IMR-90 (cell line): ENCODE results near the gene MTMR3. TPM values are rescaled to one million over a fixed set of nuclear protein-coding genes. Genes with fewer than 3 reads are reported as not detected.

Experiments
- ATAC-seq: fragments of 200-7000 bp; cut with Tn5 transposase; 2 replicates; pipeline ENCODE4 v1.9.1; 2020; ENCODE audit warnings: low read depth, mild to moderate bottlenecking, moderate library complexity
- BruUV-seq: library from RNA; stranded (reverse); fragments of 400-500 nt; replicated peaks from 2 replicates; lab custom pipeline; 2021; lab: Mats Ljungman, UMichigan
- CTCF ChIA-PET: fragments of 300-600 bp; formaldehyde crosslinking; extraction: SDS; loops from one replicate; lab custom pipeline; 2021; ENCODE audit warnings: antibody characterized with exemption; lab: Yijun Ruan, JAX
- POLR2A ChIA-PET: fragments of 300-600 bp; sonication (Branson Sonifier 250); formaldehyde crosslinking; loops from one replicate; lab custom pipeline; 2022; ENCODE audit warnings: antibody characterized with exemption; ENCODE audit not compliant: unreplicated experiment; lab: Charles Lee
- DNase-seq: peaks from one replicate; pipeline ENCODE4 v3.0.0; 2013
- H2AFZ ChIP-seq: replicated peaks from 2 replicates; pipeline ENCODE3; 2013; ENCODE audit warnings: low read length, mild to moderate bottlenecking; ENCODE audit not compliant: poor library complexity
- H2AK5ac ChIP-seq: 2 replicates; pipeline ENCODE4 v1.6.1; 2013; ENCODE audit warnings: low read depth, low read length, inconsistent platforms
- H2AK9ac ChIP-seq: replicated peaks from 2 replicates; pipeline ENCODE3; 2013; ENCODE audit warnings: mild to moderate bottlenecking, low read depth, low read length, moderate library complexity; ENCODE audit not compliant: poor library complexity
- H2BK120ac ChIP-seq: 2 replicates; pipeline ENCODE4 v1.6.1; 2013; ENCODE audit warnings: low read depth, low read length, inconsistent platforms
- H2BK15ac ChIP-seq: 3 replicates; pipeline ENCODE4 v1.6.1; 2013; ENCODE audit warnings: low read depth, low read length, inconsistent platforms
- H2BK20ac ChIP-seq: 2 replicates; pipeline ENCODE4 v1.6.1; 2013; ENCODE audit warnings: low read depth, mild to moderate bottlenecking, inconsistent platforms, low read length, moderate library complexity
- H2BK5ac ChIP-seq: 2 replicates; pipeline ENCODE4 v1.6.1; 2013; ENCODE audit warnings: mild to moderate bottlenecking, low read depth, low read length, inconsistent platforms; ENCODE audit not compliant: poor library complexity, severe bottlenecking
- H3K14ac ChIP-seq: replicated peaks from 2 replicates; pipeline ENCODE4 v1.6.1; 2013; ENCODE audit warnings: low read depth, low read length, inconsistent platforms
- H3K18ac ChIP-seq: 2 replicates; pipeline ENCODE4 v1.6.1; 2013; ENCODE audit warnings: low read depth, low read length, control low read depth
- H3K23ac ChIP-seq: 2 replicates; pipeline ENCODE4 v1.6.1; 2013; ENCODE audit warnings: low read depth, low read length, inconsistent platforms
- H3K27ac ChIP-seq: 2 replicates; pipeline ENCODE4 v1.5.1; 2013; ENCODE audit warnings: mild to moderate bottlenecking, control low read depth, low read length; ENCODE audit not compliant: insufficient read depth
- H3K27me3 ChIP-seq: 2 replicates; pipeline ENCODE4 v1.6.1; 2013; ENCODE audit warnings: low read length; ENCODE audit not compliant: control insufficient read depth, insufficient read depth
- H3K36me3 ChIP-seq: 2 replicates; pipeline ENCODE4 v1.6.1; 2013; ENCODE audit warnings: low read length, mixed read lengths; ENCODE audit not compliant: control insufficient read depth, insufficient read depth
- H3K4ac ChIP-seq: 2 replicates; pipeline ENCODE4 v1.6.1; 2013; ENCODE audit warnings: low read depth, low read length, inconsistent platforms
- H3K4me1 ChIP-seq: 2 replicates; pipeline ENCODE4 v1.6.1; 2013; ENCODE audit warnings: low read length, mixed read lengths; ENCODE audit not compliant: control insufficient read depth, insufficient read depth
- H3K4me2 ChIP-seq: 2 replicates; pipeline ENCODE4 v1.6.1; 2013; ENCODE audit warnings: low read depth, mild to moderate bottlenecking, control low read depth, low read length, moderate library complexity
- H3K4me3 ChIP-seq: 2 replicates; pipeline ENCODE4 v1.5.1; 2013; ENCODE audit warnings: low read depth, mild to moderate bottlenecking, control low read depth, low read length, moderate library complexity; ENCODE audit not compliant: insufficient read depth
- H3K56ac ChIP-seq: 2 replicates; pipeline ENCODE4 v1.6.1; 2013; ENCODE audit warnings: low read length, inconsistent platforms; ENCODE audit not compliant: insufficient read depth; ENCODE audit errors: extremely low read depth
- H3K79me1 ChIP-seq, 2 experiments: 2 replicates each; pipeline ENCODE4 v1.6.1; 2013; ENCODE audit warnings: low read length in 2 of 2, inconsistent platforms in 1 of 2, low read depth in 1 of 2
- H3K9ac ChIP-seq: 2 replicates; pipeline ENCODE4 v1.6.1; 2013; ENCODE audit warnings: low read depth, low read length, control low read depth
- H3K9me1 ChIP-seq: 2 replicates; pipeline ENCODE4 v1.6.1; 2013; ENCODE audit warnings: low read length, inconsistent platforms; ENCODE audit not compliant: insufficient read depth
- H3K9me3 ChIP-seq: 2 replicates; pipeline ENCODE4 v1.6.1; 2013; ENCODE audit warnings: low read length; ENCODE audit not compliant: control insufficient read depth, insufficient read depth
- H4K20me1 ChIP-seq: 2 replicates; pipeline ENCODE4 v1.6.1; 2013; ENCODE audit warnings: low read length, inconsistent platforms; ENCODE audit not compliant: insufficient read depth
- H4K5ac ChIP-seq: 2 replicates; pipeline ENCODE4 v1.6.1; 2013; ENCODE audit warnings: mild to moderate bottlenecking, low read depth, low read length, control low read depth
- H4K8ac ChIP-seq, 2 experiments: 2 replicates each; pipeline ENCODE4 v1.6.1; 2013; ENCODE audit warnings: low read depth in 2 of 2, low read length in 2 of 2, control low read depth in 1 of 2, inconsistent platforms in 1 of 2
- H4K91ac ChIP-seq: 2 replicates; pipeline ENCODE4 v1.6.1; 2013; ENCODE audit warnings: low read depth, low read length, inconsistent platforms; ENCODE audit not compliant: insufficient read depth
- BHLHE40 ChIP-seq: fragments of 150-350 bp; IDR thresholded peaks from 2 replicates; pipeline ENCODE4 v1.6.1; 2016; ENCODE audit warnings: mild to moderate bottlenecking, low read depth, low read length
- CEBPB ChIP-seq: IDR thresholded peaks from 2 replicates; pipeline ENCODE4 v1.6.1; 2012; ENCODE audit warnings: low read depth, low read length, improper control_type of control experiment
- CHD1 ChIP-seq: IDR thresholded peaks from 2 replicates; pipeline ENCODE4 v1.6.1; 2012; ENCODE audit warnings: low read depth, low read length, improper control_type of control experiment
- CTCF ChIP-seq: conservative IDR thresholded peaks from 2 replicates; pipeline ENCODE4 v1.5.1; 2012; ENCODE audit warnings: mild to moderate bottlenecking, low read depth, low read length, improper control_type of control experiment
- ELK1 ChIP-seq: fragments of 150-350 bp; IDR thresholded peaks from 2 replicates; pipeline ENCODE4 v1.6.1; 2016; ENCODE audit warnings: low read depth, mild to moderate bottlenecking, low read length, moderate library complexity, borderline replicate concordance
- FOS ChIP-seq: fragments of 150-350 bp; IDR thresholded peaks from 2 replicates; pipeline ENCODE4 v1.6.1; 2016; ENCODE audit warnings: low read depth, low read length
- MAFK ChIP-seq: IDR thresholded peaks from 2 replicates; pipeline ENCODE4 v1.6.1; 2012; ENCODE audit warnings: low read depth, low read length, improper control_type of control experiment
- NFE2L2 ChIP-seq: fragments of 150-350 bp; IDR thresholded peaks from 2 replicates; pipeline ENCODE4 v1.6.1; 2016; ENCODE audit warnings: low read depth, mild to moderate bottlenecking, low read length
- RAD21 ChIP-seq: IDR thresholded peaks from 2 replicates; pipeline ENCODE4 v1.6.1; 2012; ENCODE audit warnings: low read length, improper control_type of control experiment
- RCOR1 ChIP-seq: IDR thresholded peaks from 2 replicates; pipeline ENCODE4 v1.6.1; 2012; ENCODE audit warnings: mild to moderate bottlenecking, low read length, improper control_type of control experiment; ENCODE audit not compliant: insufficient replicate concordance
- RFX5 ChIP-seq: IDR thresholded peaks from 2 replicates; pipeline ENCODE4 v1.8.0; 2012; ENCODE audit warnings: low read depth, mild to moderate bottlenecking, low read length, moderate library complexity
- USF2 ChIP-seq: fragments of 150-350 bp; IDR thresholded peaks from 2 replicates; pipeline ENCODE4 v1.6.1; 2017; ENCODE audit warnings: mild to moderate bottlenecking, antibody characterized with exemption, low read length, low read depth
- WGBS, 2 experiments: methylation state at CpG; one replicate each; pipeline versions ENCODE4 v1.1.5 to v1.1.7; 2013; ENCODE audit warnings: missing lambda C conversion rate in 2 of 2; ENCODE audit not compliant: insufficient read length in 1 of 2; ENCODE audit errors: extremely low coverage in 2 of 2; 5-methylcytosine and 5-hydroxymethylcytosine counted together
- dilution Hi-C: fragments of 300-500 bp; cut with HindIII; formaldehyde crosslinking; loops from one replicate; pipeline ENCODE4 v1.14.3; 2018; ENCODE audit warnings: low sequenced_read_pairs; ENCODE audit not compliant: unreplicated experiment
- in situ Hi-C: fragments of 300-500 bp; cut with MboI; formaldehyde crosslinking; loops from 3 replicates; pipeline ENCODE4 v1.14.3; 2019; ENCODE audit warnings: low sequenced_read_pairs, inconsistent platforms, mixed read lengths
- intact Hi-C: fragments of 100-400 bp; cut with micrococcal nuclease; formaldehyde crosslinking; loops from 2 replicates; pipeline ENCODE4 v1.10.0; 2022
- polyA plus RNA-seq, 3 experiments: library from polyadenylated mRNA; depleted of rRNA; stranded (reverse); fragments of >200 nt; gene quantifications; 2 replicates each; pipeline ENCODE4 v1.2.3, GENCODE V29; 2012; ENCODE audit warnings: low replicate concordance in 1 of 3
- total RNA-seq: library from RNA; depleted of rRNA; stranded (reverse); fragments of >200 nt; gene quantifications from 2 replicates; pipeline ENCODE4 v1.2.3, GENCODE V29; 2012

MTMR3 gene
- total and polyA plus RNA-seq, 2 of the 4 experiments (the other 2 are of a cell fraction), result 21.3 to 29.4 TPM

- no peak overlapping the region for H2AK5ac ChIP-seq
- no peaks in the 10 kb centered on the region for H3K27me3 ChIP-seq
- H3K9me1 ChIP-seq, result 0 out of 2 replicates have a peak, but pooled peaks cover 2% of the 10 kb centered on the region
- BruUV-seq, result no TSS peak
- dilution Hi-C loops, result no loop called here
- no peaks in the 10 kb centered on the region; the same call in 1 of the 2 replicates for H3K4me1 ChIP-seq
- no peaks in the 10 kb centered on the region for H3K36me3 ChIP-seq
- no peak overlapping the region for H3K23ac ChIP-seq
- ChIA-PET CTCF (no interaction called here), POLR2A (no interaction called here)
- WGBS, 2 experiments, result no CpG with 5 or more reads among the region's 1 CpG
- no peak overlapping the region for H4K91ac ChIP-seq
- H3K18ac ChIP-seq, result no peak overlapping the region
- no peak overlapping the region for H3K4ac ChIP-seq
- H3K79me1 ChIP-seq, result peaks cover 25 to 55% of the 10 kb centered on the region in 2 experiments
- no peak overlapping the region for H2BK5ac ChIP-seq
- in situ Hi-C loops, result no loop called here
- no peak for TF ChIP-seq CTCF
- TF ChIP-seq FOS, result no peak
- no peak for TF ChIP-seq CHD1
- no peak for TF ChIP-seq NFE2L2
- no peak for TF ChIP-seq RAD21
- TF ChIP-seq RCOR1, result no peak
- no peak for TF ChIP-seq CEBPB
- no peak for TF ChIP-seq ELK1
- no peak for TF ChIP-seq USF2
- TF ChIP-seq BHLHE40, result no peak
- no peak for TF ChIP-seq RFX5
- no peak for TF ChIP-seq MAFK
- no peak overlapping the region for H4K5ac ChIP-seq
- H4K8ac ChIP-seq, result no peak overlapping the region
- no peak overlapping the region for H2BK20ac ChIP-seq
- no peak overlapping the region for H3K56ac ChIP-seq
- H3K14ac ChIP-seq, result no peak overlapping the region
- H3K4me3 ChIP-seq, result no peak overlapping the region
- H2AFZ ChIP-seq, result no peak overlapping the region
- no peak overlapping the region for H3K9ac ChIP-seq
- no peak overlapping the region for H2BK15ac ChIP-seq
- intact Hi-C loops, result no loop called here
- no peak overlapping the region for H3K4me2 ChIP-seq
- H2AK9ac ChIP-seq, result no peak overlapping the region
- ATAC-seq (no peak), DNase-seq (no peak)
- H2BK120ac ChIP-seq, result no peak overlapping the region
- no peaks in the 10 kb centered on the region for H3K9me3 ChIP-seq
- H4K20me1 ChIP-seq, result peaks cover 53% of the 10 kb centered on the region
- H3K27ac ChIP-seq, result no peak overlapping the region
These were observed 50.6 kb downstream of the MTMR3 start for GRCh38 chr22:29933619-29934018.
